Epithelial cell of esophagus (primary cell): ENCODE measurements around the gene HAO1.
A peak's percentile ranks its signal among the peaks of the same experiment; 100 is the strongest.
"Not testable (repeated sequence)": the region's sequence is repeated elsewhere in the genome, so short reads cannot be mapped to it uniquely, and the experiment has no call there.

Source experiments
- DNase-seq: peaks from one replicate; pipeline ENCODE4 v3.0.0; 2010; ENCODE audit warnings: low read depth
- H3K4me3 ChIP-seq: 2 replicates; pipeline ENCODE4 v1.5.1; 2011; ENCODE audit warnings: mild to moderate bottlenecking, low read length, control low read depth
- TF ChIP-seq, protein P1 (sequence below): IDR thresholded peaks from 2 replicates; pipeline ENCODE4 v1.5.1; 2011; ENCODE audit warnings: low read depth, mild to moderate bottlenecking, low read length, control low read depth, inconsistent platforms; ENCODE audit not compliant: insufficient read depth; ENCODE audit errors: missing control alignments

The HAO1 gene

DNA sequence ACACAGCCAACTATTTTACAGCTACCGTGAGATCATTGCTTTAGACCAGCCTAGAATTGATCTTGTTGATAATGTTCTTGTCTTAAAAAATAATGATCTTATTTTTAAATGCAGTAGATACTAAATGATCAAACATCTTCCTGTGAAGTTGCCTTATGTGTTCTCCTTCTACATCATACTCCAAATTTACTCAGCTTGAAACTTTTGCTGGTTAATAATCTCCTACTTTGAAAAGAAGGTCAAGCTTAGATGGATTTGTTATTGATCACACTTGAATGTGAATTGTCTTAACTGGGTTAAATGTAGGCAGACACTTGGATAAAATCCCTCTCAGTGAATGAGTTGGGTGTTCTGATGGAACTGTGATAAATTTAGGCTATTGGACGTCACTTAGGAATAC lies 91.9 kb downstream of the HAO1 start:
- H3K4me3 ChIP-seq, result no peak overlapping the region
- TF ChIP-seq, protein P1, sequence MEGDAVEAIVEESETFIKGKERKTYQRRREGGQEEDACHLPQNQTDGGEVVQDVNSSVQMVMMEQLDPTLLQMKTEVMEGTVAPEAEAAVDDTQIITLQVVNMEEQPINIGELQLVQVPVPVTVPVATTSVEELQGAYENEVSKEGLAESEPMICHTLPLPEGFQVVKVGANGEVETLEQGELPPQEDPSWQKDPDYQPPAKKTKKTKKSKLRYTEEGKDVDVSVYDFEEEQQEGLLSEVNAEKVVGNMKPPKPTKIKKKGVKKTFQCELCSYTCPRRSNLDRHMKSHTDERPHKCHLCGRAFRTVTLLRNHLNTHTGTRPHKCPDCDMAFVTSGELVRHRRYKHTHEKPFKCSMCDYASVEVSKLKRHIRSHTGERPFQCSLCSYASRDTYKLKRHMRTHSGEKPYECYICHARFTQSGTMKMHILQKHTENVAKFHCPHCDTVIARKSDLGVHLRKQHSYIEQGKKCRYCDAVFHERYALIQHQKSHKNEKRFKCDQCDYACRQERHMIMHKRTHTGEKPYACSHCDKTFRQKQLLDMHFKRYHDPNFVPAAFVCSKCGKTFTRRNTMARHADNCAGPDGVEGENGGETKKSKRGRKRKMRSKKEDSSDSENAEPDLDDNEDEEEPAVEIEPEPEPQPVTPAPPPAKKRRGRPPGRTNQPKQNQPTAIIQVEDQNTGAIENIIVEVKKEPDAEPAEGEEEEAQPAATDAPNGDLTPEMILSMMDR, result no peak
- no peak for DNase-seq

DNA sequence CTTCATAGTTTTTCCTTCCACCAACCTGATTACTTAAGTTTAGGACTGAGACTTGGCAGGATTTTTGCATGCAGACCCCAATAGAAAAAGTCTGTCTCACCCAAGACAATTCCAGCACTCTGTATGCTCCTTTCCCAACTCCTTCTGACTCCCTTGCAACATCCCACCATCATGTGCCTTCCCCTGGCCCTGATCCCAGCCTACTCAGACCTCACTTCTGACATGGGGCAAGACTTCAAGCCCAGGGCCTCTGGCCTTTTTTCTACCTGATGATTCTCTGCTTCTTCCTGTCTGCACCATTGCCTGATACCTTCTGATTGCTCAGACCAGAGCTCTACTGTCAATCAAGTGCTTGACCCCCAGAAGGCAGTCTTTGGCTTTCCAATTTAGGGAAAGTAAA lies 96.6 kb downstream of the HAO1 start:
- DNase-seq, result peak; percentile 70
- TF ChIP-seq, protein P1, result no peak
- H3K4me3 ChIP-seq, result no peak overlapping the region

DNA sequence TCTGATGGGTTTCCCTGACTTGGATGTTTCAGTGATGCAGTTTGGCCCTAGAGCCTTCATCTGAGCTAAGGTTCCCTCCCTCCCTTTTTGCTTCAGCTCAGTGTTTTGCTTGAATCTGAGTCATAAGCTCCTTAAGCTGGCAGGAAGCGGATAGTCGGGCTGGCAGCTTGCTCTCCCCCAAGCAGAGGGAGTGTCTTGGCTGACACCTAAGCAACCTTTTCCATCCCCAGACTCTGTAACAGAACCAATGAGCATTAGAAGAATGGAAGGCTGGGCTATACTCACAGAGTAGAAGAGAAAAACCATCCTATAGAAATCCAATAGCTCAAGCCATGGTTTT lies 98.3 kb downstream of the HAO1 start:
- no peak overlapping the region for H3K4me3 ChIP-seq
- TF ChIP-seq, protein P1, result no peak
- DNase-seq, result peak; percentile 97

DNA sequence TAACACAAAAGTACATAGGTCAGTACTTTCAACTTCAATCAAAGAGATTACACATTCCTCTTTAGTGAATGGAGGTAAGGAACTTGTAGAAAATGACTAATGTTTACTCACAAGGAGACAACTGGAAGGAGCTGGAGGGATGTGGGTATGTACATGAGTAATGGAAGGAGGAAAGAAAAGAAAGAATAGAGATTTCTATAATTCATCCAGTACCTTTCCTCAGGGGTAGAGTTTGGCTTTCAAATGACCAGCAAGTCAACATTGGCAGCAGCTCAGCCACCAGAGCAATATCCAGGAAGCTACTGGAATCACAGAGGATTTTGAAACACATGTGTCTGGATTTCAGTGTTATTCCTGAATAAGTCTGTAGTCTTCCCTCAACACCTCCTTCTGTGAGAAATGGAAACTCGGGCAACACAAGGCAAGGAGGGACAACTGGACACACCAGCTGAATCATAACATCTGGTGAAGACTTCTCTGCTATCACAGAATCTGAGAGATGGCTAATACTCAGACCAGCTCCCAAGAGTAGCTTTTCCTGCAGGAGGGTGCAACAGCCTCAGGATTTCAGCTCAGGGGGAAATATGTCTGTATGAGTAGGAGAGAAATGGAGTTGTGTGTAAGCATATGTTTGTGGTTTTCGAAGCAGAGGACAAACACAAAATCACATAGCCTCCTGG lies 98.8 kb downstream of the HAO1 start:
- TF ChIP-seq, protein P1, result no peak
- no peak overlapping the region for H3K4me3 ChIP-seq
- DNase-seq, result peak; percentile 91

DNA sequence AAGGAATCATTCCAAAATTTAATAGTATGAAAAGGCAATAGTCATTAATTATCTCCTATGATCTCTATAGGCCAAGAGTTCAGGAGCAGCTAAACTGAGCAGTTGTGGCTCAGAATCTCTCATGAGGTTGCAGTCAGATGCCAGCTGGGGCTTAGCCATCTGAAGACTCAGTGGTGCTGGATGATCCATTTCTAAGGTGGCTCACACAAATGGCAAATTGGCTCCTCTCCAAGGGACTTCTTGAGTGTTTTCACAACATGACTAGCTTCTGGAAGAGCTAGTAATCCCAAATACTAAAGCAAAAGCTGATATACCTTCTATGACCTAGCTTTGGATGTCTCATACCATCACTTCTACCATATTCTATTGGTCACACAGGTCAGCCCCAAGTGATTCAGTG lies 104.2 kb downstream of the HAO1 start:
- DNase-seq, result no peak
- H3K4me3 ChIP-seq, result no peak overlapping the region
- TF ChIP-seq, protein P1, result no peak

DNA sequence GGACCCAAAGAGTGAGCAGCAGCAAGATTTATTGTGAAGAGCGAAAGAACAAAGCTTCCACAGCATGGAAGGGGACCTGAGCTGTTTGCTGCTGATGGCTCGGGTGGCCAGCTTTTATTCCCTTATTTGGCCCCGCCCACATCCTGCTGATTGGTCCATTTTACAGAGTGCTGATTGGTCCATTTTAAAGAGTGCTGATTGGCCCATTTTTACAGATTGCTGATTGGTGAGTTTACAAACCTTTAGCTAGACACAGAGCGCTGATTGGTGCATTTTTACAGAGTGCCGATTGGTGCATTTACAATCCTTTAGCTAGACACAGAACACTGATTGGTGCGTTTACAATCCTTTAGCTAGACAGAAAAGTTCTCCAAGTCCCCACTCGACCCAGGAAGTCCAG lies 105.8 kb downstream of the HAO1 start:
- not testable (repeated sequence) for DNase-seq, H3K4me3 ChIP-seq
